OCI-M1 (cell line): ENCODE results near the gene ALDH9A1.
"Not testable (repeated sequence)": the region's sequence is repeated elsewhere in the genome, so short reads cannot be mapped to it uniquely, and the experiment has no call there.

Experiments
- DNase-seq: peaks from one replicate; lab custom pipeline; 2025; lab: John Stamatoyannopoulos, UW

Gene ALDH9A1

DNA sequence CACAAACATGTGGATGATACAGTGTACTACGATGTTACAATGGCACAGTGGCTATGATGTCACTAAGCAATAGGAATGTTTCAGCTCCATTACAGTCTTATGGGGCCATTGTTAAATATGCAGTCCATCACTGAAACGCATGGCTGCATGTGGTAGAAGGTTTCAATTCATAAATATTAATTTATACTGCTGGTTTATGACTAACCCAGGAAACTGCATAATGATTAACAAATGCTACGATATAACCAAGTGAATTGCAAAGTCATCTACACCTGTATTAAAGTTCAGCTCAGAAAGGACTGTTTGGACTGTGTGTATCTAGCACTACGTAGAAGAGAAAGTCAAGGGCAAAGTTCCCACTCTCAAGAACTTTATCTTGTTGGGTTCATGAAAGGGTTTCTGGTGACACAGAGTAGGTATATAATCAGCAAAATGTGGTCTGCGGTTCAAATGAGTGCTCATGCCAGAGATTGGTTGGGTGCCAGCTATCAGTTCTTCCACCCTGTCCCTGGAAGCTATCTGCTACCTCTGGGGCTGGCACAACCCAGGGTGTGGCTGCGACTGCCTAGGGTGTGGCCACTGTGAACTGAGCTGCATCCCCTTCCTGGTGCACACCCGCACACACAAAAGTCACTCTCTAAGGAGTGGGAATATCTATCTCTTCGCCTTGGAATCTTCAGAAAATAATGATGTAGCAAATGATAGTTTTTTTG, 52.6 kb downstream of the ALDH9A1 start:
- peak; percentile 90 for DNase-seq

DNA sequence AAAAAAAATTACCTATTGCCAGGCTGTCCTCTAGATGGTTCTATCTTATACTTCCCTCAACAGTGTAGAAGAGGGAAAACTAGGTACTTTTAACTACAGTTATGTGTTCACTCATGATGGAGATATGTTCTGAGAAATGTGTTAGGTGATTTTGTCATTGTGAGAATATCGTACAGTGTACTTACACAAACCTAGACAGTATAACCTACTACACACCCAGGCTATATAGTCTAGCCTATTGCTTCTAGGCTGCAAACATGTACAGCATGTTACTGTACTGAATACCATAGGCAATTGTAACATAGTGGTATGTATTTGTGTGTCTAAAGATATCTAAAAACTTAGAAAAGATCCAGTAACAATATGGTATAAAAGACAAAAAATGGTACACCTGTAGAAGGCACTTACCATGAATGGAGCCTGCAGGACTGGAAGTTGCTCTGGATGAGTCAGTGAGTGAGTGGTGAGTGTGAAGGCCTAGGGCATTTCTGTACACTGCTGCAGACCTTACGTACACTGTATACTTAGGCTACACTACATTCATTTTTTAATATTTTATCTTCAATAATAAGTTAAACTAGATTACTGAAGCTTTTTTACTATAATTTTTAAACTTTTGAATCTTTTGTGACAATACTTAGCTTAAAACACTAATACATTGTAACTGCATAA, 54.2 kb downstream of the ALDH9A1 start:
- DNase-seq, result no peak

DNA sequence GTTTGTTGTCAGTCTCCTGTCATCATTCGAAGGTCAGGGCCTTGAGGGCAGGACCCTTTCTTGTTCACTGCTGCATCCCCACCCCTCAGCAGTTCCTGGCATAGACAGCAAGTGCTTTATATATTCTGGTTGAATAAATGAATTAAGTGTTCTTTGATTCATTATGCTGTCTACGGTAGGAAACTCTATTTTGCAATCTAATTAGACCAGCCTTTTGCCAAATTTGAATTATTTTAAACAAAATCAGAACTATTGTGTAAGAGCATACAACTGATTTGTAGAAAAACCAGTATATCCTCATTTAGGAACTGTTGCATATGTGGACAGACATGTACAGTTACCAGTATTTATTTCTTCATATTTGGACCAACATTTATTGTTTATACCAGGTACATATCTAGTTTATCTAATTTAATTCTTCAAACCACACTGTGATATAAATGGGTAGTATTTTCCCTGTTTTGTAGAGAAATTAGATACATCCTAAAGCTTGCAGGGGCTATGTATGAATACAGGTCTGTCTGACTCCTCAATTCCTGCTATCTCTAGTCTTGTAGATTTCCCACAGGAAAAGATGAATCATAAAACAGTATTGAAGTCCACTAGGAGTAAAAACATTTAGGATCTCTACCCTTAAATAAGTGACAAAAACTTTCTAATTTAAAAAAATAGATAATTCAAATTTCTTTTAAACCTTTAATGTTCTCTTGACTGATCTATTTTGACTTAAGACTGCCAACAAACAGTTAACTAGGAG, 57.0 kb downstream of the ALDH9A1 start:
- no peak for DNase-seq

DNA sequence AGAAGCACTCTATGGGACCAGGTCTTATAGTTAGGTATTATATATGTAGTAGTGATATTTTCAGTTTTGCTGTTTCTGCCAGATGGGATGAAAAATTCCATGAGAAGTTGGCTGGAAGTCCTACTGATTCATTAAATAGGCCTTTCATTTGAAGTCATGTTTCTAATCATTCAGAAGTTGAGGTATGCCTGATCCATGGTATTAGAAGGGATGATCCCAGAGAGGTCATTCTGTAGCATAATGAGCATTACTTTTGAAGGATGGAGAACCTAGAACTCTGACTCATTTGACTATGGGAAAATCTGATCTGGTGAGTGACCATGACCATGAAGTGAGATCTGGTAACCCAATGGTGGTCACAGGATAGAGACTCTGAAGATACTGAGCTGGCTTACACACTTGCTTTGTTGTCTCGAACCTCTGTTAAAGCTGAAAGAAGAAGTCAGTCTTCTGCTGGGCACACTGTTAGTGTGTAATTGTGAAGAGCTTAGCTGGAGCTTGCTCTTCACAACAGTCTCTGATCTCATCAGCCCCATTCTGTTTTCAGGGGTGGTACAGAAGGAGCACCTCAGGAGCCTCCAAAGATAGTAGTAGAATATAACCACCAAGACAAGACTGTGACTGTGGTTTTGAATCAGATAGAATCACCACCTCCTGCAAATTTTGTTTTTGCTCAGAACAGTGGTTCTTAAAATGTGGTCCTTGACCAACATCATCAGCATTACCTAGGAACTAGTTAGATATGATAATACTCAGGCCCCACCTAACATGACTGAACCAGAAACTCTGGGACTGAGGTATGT, 58.3 kb downstream of the ALDH9A1 start:
- no peak for DNase-seq

DNA sequence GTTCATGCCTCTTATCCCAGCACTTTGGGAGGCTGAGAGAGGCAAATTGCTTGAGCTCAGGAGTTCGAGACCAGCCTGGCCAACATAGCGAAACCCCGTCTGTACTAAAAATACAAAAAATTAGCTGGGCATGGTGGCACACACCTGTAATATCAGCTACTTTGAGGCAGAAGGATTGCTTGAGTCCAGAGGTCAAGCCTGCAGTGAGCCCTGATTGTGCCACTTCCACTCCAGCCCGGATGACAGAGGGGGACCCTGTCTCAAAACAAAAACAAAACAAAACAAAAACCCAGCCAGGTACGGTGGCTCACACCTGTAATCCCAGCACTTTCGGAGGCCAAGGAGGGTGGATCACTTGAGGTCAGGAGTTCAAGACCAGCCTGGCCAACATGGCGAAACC, 60.2 kb downstream of the ALDH9A1 start:
- DNase-seq, result not testable (repeated sequence)

DNA sequence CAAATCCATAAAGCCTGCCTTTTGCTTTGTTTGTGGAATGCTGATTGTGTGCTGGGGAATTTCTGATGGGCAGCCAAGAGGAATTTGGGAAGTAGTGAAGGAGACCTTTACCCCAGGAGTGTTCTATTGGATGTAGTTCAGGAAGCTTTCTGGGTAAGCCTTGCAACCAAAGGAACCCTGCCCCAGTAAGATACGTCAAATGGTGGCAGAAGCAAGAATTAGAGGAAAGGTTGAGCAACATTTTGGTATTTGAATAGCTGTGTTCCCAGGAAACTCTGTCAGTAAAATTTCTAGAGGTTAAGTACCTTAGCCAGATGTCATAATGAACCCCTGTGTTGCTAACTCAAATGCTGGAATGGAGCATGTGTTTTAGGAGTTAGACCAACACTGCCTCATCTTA, 60.9 kb downstream of the ALDH9A1 start:
- no peak for DNase-seq

DNA sequence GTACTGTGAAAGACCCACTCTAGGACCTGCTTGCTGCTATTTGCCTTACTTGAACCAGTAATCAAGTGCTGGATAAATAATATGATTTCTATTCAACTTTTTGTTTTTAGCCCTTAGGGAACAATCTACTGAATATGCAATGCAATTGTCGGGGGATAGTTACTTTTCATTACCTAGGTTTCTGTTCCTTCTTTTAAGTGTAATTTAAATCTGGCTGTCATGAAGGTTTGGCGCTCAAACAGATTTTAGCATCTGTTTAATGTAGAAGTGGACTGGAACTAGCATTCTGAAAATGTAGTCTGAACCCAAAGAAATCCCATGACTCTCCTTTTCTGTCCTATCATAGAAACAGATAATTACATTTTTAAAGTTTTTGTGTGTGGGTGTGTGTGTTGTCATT, 62.5 kb downstream of the ALDH9A1 start:
- no peak for DNase-seq

DNA sequence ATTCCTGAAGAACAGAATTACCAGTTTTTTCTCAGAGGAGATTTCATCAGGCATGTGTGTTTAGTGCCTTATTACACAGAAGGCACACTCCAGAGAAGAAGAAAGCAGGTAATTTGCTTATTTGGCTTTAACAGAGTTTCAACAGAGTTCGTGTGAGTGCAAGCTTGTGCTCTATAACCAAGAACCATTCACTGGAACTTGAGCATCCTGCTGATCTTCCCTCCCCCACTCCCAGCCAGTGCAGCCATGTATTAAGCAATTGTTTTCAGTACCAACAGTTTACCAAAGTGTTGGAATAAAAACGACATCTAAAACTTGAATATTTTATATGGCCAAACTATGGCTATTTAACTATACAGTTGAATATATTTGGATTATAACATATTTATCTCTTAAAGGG, 63.0 kb downstream of the ALDH9A1 start:
- no peak for DNase-seq

DNA sequence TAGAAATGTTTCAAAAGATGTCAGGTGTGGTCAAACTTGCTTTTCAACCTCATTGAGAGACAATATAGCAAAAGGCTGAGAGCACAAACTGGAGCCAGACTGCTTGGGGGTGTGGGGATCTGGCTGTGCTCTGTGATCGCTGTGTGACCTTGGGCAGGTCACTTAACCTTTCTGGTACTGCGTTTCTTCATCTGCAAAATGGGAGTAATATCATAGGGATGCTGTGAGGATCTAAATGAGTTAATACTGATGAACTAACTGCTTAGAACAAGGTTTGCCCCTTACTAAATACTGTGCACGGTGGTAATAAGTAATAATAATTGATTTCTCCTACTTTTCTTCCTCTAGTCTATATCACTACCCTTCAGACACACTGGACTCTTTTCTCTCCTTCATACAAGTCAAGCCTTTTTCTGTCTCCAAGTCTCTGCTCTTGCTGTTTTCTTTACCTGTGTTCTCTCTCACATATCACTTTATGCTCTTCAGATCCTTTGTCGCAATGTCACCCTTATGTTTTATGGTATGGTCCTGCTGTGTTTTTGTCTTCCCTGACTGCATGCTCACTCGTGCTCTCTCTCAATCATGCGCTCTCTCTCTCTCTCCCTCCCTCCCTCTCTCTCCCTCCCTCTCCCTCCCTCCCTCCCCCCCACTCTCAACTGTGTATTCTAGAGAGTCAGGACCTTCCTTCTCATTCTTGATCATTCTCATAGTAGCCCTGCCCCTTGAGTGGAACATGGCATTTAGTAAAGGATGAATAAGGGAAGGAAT, 64.0 kb downstream of the ALDH9A1 start:
- DNase-seq, result no peak

DNA sequence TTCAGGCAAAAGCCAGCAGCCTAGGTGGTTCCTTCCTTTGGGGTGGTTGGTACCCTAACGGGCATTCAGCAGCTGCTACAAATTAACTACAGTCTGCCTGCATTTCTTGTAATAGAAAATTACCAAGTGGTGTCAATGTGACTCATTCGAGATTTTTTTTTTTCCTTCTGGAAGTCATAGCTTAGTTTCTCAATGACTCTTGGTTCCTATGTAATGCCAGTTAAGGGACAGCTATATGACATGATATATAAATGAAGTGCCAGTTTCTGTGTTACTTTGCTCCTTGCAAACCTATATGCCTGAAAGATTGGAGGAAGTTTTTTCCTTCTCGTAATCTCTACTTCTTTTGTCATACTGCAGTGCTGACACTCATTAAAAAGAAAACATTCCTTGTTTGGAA, 64.7 kb downstream of the ALDH9A1 start:
- DNase-seq, result no peak

DNA sequence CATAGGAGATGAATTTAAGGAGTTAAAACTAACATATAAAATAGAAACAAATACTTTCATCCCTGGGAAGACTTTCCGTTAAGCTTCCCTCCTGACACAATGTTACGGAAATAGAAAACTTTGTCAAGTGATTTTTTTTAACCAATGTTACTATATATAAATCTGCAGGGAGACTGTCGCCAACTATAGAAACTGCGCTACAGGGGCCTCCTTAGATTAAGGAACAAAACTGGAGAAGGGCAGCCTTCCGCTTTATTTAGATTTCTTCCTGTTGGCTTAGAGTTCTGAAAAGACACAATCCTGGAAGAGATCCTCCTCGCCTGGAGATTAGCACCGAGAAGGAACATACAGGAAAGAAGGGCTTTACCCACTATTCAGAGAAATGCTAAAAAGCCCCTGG, 65.9 kb downstream of the ALDH9A1 start:
- DNase-seq, result no peak

DNA sequence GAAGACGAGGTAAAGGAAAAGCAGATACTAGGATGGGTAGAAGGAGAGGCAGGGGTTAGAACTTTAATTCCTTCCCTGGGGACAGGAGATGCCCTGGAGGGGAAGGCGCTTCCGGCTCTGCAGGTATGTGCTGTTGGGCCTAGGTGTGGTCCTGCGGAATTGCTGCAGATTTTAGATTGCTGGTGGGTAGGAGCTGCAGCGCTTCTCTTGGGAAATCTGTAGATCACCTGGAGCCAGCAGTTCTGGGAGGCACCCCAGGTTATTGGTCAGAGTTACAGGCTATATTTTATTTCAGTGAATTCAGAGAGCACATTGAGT, 66.3 kb downstream of the ALDH9A1 start:
- DNase-seq, result no peak

DNA sequence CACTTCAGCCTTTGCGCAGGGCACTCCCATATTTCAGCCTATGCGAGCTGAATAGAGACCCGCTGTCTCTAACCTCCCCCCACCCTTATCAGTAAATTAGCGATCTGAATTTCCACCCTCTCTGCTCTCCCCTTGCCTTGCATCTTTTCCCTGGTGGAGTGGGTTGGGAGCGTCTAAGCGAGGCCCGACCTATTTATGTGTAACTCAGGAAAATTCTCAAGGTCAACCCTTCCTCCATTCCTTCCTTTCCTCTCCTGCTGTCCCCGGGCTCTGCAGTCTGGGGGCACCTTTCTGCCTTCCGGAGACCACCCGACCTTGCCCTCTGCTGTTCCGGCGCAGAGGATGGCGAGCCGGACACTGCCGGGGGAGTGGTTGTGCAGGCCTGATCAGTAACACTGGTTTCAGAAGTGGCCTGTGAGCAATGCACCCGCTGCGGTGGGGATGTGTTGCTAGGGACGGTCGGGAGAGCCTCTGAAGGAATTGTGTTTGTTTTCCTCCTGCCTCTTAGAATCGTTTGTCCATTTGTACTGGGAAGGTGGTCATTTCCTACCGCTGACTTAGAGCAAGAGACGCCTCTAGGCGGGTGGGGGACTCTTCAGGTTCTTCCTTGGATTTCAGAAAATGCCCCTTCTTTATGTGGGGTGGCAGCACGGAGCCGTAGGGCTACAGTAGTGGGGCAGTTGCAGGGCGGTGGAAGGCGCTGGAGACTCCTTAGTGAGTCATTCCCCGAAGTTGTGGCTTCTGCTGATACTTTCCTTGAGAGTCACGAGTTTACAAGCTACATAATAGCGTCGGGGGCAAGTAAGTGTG, 66.8 kb downstream of the ALDH9A1 start:
- DNase-seq, result peak; percentile 80

DNA sequence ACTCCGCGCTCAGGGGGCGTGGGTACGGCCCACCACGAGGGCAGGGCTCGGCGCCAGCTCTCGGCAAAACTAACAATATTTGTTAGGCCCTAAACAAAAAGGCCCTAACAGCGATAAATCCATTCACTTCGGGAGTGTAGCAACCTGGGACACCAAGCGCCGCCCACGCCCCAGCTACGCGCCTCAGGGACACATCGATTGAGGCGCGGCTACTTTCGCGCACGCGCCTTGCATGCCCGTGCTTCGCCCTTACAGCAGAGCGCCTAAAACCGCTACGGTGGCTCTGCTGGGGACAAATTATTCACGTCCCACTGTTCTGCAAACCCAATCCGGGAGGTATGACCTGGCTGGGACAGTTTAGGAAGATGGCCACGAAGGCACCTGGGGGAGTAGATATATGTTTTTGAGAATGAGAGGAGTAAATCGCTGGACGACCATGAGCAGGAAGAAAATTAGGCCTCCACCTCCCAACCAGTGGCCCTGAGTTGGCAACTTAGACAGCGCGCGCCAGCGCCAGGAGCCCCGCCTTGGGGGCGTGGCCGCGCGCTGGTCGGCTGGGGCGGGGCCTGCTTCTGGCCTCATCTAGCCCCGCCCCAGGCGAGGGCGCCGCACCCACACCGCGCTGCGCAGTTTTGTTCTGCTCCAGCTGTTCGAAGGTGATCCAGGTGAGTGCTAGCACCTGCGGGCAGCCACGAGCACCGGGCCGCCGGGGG, 67.6 kb downstream of the ALDH9A1 start, which contains the start of gene MGST3:
TSS of gene MGST3 (plus strand) at position 606 of the 713 bp plus-strand sequence. CDS start 18,614 bp downstream, outside the sequence.
- peak; percentile 89 for DNase-seq

DNA sequence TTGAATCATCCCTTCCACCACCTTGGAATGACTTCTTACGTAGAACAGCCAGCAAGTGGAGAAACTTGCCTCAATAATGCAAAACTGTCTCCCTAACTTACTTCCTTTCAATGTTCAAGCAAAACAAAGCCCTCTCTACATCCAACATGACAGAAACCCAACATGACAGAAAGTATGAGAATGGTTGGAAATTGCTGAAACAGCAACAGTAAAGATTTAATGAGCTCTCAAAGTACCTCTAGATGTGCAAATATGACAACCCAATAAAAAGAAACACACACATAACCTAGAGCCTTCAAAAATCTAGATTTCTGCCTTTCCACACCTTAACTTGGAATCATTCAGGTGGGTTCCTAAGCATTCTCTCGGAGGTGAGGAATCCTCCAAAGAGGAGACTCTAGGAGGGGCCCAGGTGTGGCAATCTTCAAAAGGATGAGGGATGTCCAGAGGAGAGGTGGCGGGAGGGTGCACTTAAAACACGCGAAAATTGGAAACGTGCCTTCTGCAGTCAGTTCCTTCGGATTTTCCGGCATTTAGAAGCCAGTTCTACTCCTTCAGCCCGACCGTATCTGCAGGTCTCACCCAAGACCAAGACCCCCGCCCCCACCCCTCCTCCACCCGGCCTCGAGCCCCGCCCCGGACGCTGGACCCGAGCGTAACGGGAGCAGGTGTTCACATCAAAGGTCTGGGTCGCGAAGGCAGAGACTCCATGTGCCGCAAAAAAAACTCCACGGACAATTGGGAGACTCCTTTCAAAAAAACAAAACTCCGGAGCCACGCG, 68.3 kb downstream of the ALDH9A1 start:
- no peak for DNase-seq

DNA sequence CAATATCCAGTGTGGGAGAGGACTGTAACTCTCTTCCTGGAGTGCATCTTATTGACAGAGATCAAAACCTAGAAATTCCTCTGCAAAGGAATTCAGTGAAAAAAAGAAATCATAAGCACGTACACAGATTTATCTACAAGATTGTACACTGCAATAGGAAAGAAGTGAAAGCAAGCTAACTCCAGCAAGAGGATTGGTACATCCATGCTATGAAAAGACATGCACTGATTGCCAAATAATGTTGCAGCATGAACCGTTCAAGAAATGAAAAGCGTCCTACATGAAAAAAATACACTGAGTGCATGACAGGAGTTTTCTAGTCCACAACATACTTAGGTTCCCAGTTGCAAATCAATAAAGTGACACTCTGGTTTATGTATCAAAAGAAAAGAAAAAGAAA, 69.2 kb downstream of the ALDH9A1 start:
- no peak for DNase-seq

DNA sequence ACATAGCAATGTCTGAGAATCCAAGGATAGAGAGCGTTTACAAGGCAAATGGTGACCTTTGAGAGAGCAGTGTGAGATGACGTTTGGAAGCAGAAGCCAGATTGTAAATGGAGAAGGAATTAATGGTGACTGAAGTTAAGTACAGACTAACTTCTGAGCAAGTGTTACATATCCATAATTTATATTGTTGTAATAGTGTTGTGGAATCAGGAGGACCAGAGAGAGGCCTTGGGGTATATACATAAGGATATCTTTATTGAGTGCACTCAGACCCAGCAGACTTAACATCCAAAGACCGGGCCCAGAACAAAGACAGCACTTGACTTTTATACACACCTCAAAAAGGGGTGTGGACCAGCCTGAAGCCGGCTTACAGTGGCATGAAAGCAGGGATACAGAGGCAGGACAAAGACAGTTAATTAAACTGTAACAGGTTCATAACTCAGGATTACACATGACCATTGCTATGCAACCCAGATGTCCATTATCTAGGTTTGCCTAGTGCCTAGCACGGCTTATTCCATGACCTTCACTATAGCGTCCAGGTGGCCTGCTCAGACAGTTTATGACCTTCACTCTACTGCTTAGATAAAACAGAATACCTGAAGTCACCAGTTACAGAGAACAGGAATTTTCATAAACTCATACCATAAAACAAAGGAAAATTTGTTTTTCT, 70.1 kb downstream of the ALDH9A1 start:
- DNase-seq, result no peak

DNA sequence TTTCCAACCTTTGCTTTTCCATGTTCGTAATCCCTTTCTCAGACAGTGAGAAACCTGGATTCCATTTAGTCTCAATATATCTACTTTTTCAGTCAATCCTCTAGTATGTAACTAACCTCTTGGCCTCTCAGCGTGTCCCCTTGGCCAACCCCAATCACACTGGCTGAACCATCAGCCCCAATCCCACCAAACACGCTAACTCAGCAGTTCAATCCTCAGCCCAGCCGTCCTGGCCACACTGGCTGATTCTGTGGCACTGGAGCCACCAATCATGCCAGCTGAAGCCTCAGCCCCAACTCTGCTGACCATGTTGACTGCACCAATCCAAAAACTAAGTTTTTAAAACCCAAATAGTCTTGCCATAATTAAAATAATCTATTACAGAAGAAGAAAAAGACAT, 73.9 kb downstream of the ALDH9A1 start:
- DNase-seq, result no peak

DNA sequence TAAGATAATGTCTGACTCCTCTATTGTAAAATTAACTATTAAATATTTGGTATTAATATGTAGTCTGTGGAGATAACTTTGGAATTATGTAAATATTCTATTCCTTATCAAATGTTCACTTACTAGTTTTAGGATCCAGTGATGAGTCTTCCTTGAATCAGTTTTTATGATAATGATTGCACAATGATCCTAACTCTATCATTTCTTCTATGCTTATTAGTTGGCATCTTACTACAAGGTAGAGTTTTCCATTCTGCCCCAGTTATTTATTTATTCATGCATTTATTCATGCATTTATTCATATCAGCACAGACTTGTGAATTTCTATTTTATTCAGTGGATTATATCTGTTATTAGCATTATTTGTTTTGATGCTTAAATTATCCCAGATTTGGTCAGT, 74.7 kb downstream of the ALDH9A1 start:
- DNase-seq, result no peak
